GM23338 (cell line): Measurements from ENCODE around the gene FBXW12. TPM values are rescaled to one million over a fixed set of nuclear protein-coding genes. Genes with fewer than 3 reads are reported as not detected.

Experiments used
- ETS1 ChIP-seq: IDR thresholded peaks from 2 replicates; pipeline ENCODE4 v1.6.1; 2016; ENCODE audit warnings: antibody characterized with exemption
- EZH2 ChIP-seq: fragments of 200-600 bp; sonication (generic); IDR thresholded peaks from one replicate; pipeline ENCODE4 v1.8.0; 2017; ENCODE audit warnings: antibody characterized with exemption, mild to moderate bottlenecking, low read depth; ENCODE audit not compliant: unreplicated experiment
- JUNB ChIP-seq: IDR thresholded peaks from one replicate; pipeline ENCODE4 v1.6.1; 2016; ENCODE audit warnings: antibody characterized with exemption; ENCODE audit not compliant: unreplicated experiment
- NANOG ChIP-seq: IDR thresholded peaks from 2 replicates; pipeline ENCODE4 v1.6.1; 2016; ENCODE audit warnings: antibody characterized with exemption, borderline replicate concordance
- POLR2AphosphoS5 ChIP-seq: IDR thresholded peaks from 2 replicates; pipeline ENCODE4 v1.6.1; 2016; ENCODE audit warnings: antibody characterized with exemption, low read depth
- STAT1 ChIP-seq: IDR thresholded peaks from one replicate; pipeline ENCODE4 v1.6.1; 2016; ENCODE audit warnings: antibody characterized with exemption; ENCODE audit not compliant: unreplicated experiment
- ZNF114 ChIP-seq: fragments of 250-450 bp; sonication (Bioruptor Pico); IDR thresholded peaks from 2 replicates; pipeline ENCODE4 v1.5.0; 2020; ENCODE audit warnings: mild to moderate bottlenecking, moderate library complexity
- polyA plus RNA-seq: library from polyadenylated mRNA; unstranded; fragments of >200 nt; fragmentation: Nextera tagmentation; extraction: Ambion mirVana; gene quantifications from 2 replicates; pipeline ENCODE4 v1.2.1, GENCODE V29; 2016
- total RNA-seq: library from RNA; depleted of rRNA; stranded (reverse); fragments of >200 nt; shearing (Covaris generic); gene quantifications from 2 replicates; pipeline ENCODE4 v1.2.3, GENCODE V29; 2014
- TF ChIP-seq, protein P1 (sequence below): fragments of 250-450 bp; sonication (Bioruptor Pico); IDR thresholded peaks from 2 replicates; pipeline ENCODE4 v1.5.0; 2020; ENCODE audit warnings: mild to moderate bottlenecking, moderate library complexity
- TF ChIP-seq, protein P2 (sequence below): IDR thresholded peaks from one replicate; pipeline ENCODE4 v1.6.1; 2018; ENCODE audit warnings: antibody characterized with exemption; ENCODE audit not compliant: unreplicated experiment
- TF ChIP-seq, protein P3 (sequence below), 2 experiments: fragments of 200-600 bp in 1 of 2; sonication (generic) in 1 of 2; conservative IDR thresholded peaks; 2 replicates each; pipeline versions ENCODE4 v1.5.1 to v1.6.1; 2016 to 2017; ENCODE audit warnings: antibody characterized with exemption in 2 of 2, low read depth in 2 of 2, mild to moderate bottlenecking in 2 of 2, moderate library complexity in 1 of 2

The FBXW12 gene
- total and polyA plus RNA-seq, 2 experiments from 2014 or later = 0.73 TPM; not detected in 1

DNA sequence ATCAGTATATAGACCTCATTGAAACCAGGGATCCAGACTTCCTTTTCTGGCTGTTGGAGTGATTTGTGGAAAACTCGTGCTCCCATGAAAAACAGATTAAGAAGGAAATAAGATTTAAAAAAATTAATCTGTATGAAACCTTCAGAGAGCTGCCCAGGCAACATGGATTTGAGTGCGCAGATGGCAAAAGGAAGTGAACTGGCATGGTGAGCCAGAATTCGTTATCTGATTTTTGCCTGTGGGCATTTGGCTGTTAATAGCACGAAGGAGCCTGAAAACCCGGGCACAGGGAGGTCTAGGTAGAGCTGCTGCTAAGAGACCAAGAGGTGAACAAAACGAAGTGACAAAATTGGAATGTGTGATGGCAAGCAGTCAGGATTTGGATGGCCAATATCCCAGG lies 19.5 kb upstream of the FBXW12 start (continued):
- TF ChIP-seq, protein P1, sequence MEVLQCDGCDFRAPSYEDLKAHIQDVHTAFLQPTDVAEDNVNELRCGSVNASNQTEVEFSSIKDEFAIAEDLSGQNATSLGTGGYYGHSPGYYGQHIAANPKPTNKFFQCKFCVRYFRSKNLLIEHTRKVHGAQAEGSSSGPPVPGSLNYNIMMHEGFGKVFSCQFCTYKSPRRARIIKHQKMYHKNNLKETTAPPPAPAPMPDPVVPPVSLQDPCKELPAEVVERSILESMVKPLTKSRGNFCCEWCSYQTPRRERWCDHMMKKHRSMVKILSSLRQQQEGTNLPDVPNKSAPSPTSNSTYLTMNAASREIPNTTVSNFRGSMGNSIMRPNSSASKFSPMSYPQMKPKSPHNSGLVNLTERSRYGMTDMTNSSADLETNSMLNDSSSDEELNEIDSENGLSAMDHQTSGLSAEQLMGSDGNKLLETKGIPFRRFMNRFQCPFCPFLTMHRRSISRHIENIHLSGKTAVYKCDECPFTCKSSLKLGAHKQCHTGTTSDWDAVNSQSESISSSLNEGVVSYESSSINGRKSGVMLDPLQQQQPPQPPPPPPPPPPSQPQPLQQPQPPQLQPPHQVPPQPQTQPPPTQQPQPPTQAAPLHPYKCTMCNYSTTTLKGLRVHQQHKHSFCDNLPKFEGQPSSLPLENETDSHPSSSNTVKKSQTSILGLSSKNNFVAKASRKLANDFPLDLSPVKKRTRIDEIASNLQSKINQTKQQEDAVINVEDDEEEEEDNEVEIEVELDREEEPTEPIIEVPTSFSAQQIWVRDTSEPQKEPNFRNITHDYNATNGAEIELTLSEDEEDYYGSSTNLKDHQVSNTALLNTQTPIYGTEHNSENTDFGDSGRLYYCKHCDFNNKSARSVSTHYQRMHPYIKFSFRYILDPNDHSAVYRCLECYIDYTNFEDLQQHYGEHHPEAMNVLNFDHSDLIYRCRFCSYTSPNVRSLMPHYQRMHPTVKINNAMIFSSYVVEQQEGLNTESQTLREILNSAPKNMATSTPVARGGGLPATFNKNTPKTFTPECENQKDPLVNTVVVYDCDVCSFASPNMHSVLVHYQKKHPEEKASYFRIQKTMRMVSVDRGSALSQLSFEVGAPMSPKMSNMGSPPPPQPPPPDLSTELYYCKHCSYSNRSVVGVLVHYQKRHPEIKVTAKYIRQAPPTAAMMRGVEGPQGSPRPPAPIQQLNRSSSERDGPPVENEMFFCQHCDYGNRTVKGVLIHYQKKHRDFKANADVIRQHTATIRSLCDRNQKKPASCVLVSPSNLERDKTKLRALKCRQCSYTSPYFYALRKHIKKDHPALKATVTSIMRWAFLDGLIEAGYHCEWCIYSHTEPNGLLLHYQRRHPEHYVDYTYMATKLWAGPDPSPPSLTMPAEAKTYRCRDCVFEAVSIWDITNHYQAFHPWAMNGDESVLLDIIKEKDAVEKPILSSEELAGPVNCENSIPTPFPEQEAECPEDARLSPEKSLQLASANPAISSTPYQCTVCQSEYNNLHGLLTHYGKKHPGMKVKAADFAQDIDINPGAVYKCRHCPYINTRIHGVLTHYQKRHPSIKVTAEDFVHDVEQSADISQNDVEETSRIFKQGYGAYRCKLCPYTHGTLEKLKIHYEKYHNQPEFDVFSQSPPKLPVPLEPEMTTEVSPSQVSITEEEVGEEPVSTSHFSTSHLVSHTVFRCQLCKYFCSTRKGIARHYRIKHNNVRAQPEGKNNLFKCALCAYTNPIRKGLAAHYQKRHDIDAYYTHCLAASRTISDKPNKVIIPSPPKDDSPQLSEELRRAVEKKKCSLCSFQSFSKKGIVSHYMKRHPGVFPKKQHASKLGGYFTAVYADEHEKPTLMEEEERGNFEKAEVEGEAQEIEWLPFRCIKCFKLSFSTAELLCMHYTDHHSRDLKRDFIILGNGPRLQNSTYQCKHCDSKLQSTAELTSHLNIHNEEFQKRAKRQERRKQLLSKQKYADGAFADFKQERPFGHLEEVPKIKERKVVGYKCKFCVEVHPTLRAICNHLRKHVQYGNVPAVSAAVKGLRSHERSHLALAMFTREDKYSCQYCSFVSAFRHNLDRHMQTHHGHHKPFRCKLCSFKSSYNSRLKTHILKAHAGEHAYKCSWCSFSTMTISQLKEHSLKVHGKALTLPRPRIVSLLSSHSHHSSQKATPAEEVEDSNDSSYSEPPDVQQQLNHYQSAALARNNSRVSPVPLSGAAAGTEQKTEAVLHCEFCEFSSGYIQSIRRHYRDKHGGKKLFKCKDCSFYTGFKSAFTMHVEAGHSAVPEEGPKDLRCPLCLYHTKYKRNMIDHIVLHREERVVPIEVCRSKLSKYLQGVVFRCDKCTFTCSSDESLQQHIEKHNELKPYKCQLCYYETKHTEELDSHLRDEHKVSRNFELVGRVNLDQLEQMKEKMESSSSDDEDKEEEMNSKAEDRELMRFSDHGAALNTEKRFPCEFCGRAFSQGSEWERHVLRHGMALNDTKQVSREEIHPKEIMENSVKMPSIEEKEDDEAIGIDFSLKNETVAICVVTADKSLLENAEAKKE (CRISPR knock-in tag) = no peak
- no peak for TF ChIP-seq NANOG
- TF ChIP-seq, protein P2, sequence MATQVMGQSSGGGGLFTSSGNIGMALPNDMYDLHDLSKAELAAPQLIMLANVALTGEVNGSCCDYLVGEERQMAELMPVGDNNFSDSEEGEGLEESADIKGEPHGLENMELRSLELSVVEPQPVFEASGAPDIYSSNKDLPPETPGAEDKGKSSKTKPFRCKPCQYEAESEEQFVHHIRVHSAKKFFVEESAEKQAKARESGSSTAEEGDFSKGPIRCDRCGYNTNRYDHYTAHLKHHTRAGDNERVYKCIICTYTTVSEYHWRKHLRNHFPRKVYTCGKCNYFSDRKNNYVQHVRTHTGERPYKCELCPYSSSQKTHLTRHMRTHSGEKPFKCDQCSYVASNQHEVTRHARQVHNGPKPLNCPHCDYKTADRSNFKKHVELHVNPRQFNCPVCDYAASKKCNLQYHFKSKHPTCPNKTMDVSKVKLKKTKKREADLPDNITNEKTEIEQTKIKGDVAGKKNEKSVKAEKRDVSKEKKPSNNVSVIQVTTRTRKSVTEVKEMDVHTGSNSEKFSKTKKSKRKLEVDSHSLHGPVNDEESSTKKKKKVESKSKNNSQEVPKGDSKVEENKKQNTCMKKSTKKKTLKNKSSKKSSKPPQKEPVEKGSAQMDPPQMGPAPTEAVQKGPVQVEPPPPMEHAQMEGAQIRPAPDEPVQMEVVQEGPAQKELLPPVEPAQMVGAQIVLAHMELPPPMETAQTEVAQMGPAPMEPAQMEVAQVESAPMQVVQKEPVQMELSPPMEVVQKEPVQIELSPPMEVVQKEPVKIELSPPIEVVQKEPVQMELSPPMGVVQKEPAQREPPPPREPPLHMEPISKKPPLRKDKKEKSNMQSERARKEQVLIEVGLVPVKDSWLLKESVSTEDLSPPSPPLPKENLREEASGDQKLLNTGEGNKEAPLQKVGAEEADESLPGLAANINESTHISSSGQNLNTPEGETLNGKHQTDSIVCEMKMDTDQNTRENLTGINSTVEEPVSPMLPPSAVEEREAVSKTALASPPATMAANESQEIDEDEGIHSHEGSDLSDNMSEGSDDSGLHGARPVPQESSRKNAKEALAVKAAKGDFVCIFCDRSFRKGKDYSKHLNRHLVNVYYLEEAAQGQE = no peak
- TF ChIP-seq, protein P3, sequence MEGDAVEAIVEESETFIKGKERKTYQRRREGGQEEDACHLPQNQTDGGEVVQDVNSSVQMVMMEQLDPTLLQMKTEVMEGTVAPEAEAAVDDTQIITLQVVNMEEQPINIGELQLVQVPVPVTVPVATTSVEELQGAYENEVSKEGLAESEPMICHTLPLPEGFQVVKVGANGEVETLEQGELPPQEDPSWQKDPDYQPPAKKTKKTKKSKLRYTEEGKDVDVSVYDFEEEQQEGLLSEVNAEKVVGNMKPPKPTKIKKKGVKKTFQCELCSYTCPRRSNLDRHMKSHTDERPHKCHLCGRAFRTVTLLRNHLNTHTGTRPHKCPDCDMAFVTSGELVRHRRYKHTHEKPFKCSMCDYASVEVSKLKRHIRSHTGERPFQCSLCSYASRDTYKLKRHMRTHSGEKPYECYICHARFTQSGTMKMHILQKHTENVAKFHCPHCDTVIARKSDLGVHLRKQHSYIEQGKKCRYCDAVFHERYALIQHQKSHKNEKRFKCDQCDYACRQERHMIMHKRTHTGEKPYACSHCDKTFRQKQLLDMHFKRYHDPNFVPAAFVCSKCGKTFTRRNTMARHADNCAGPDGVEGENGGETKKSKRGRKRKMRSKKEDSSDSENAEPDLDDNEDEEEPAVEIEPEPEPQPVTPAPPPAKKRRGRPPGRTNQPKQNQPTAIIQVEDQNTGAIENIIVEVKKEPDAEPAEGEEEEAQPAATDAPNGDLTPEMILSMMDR (conservative IDR thresholded peaks at IDR 0.05; ENCODE audit: low read depth in 2 of 2) = no peak
- no peak for TF ChIP-seq STAT1
- no peak for TF ChIP-seq ZNF114 (CRISPR knock-in tag)
- TF ChIP-seq EZH2 = no peak
- no peak for TF ChIP-seq ETS1
- TF ChIP-seq JUNB = no peak
- TF ChIP-seq POLR2AphosphoS5 = no peak
